Activated naive CD8-positive, alpha-beta T cell treated with anti-CD3 and anti-CD28 coated beads, Interleukin-2, amount 50 U/mL, for 24 hours (primary cell): Measurements from ENCODE around the gene EARS2.
A peak's percentile ranks its signal among the peaks of the same experiment; 100 is the strongest.
"Not testable (repeated sequence)": the region's sequence is repeated elsewhere in the genome, so short reads cannot be mapped to it uniquely, and the experiment has no call there.

Experiments
- ATAC-seq: fragments of 150-1000 bp; cut with Tn5 transposase; one replicate; pipeline ENCODE4 v1.10.0; 2021
- DNase-seq: peaks from one replicate; pipeline ENCODE4 v3.0.0; 2021
- H3K27ac Mint-ChIP-seq: one replicate; pipeline ENCODE4 v1.8.0; 2021; ENCODE audit warnings: mild to moderate bottlenecking, mixed read lengths
- H3K27me3 Mint-ChIP-seq: one replicate; pipeline ENCODE4 v1.8.0; 2021; ENCODE audit warnings: mixed read lengths
- H3K36me3 Mint-ChIP-seq: one replicate; pipeline ENCODE4 v1.8.0; 2021; ENCODE audit warnings: low read depth, mixed read lengths
- H3K4me1 Mint-ChIP-seq: one replicate; pipeline ENCODE4 v1.8.0; 2021; ENCODE audit warnings: mixed read lengths
- H3K4me3 Mint-ChIP-seq: one replicate; pipeline ENCODE4 v1.8.0; 2021; ENCODE audit warnings: mild to moderate bottlenecking, moderate library complexity, mixed read lengths
- H3K9me3 Mint-ChIP-seq: one replicate; pipeline ENCODE4 v1.8.0; 2021; ENCODE audit warnings: mixed read lengths

Gene EARS2

DNA sequence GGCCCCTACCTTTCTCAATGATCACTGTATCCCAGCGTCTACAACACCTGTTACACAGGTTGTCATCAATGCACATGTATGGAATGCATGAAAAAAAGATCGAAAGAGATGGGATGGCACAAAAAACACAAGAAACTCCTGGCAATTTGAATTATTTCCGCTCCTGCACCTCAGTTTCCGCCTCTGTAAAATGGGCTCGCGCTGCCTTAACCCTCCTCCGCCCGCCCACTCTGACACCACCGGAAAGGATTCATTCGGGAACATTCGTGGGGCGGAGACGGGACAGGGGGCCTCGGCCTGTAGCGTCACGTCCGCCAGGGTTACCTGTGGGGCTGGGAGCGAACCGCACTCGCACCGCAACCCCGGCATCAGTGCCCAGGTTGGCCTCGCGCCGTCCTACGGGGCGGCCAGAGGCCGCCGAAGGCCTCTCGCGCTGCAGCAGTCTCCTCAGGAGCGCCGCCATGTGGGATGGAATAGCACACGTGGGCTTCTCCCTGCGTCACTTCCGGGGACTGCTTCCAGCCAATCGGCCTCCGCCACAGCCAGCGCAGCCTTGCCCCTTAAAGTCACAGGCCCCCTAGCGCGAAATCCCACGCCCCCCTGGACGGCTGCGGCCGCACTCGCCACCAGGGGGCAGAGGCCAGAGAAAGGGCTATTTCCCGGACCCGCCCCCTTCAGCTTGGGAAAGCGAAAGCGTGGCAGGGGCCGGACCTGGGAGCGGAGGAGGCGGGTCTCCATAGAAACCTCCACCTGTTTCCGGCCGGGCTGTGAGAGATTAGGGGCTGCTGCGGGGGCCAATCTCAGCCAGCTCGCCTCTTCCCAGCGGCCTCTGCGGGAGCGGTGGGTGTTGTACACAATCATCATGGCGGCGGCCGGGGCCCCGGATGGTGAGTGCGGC lies at the start of gene EARS2, which contains the start of gene UBFD1:
Gene EARS2 (minus strand): TSS at position 470 of the 898 bp plus-strand sequence. CDS start 7 bp downstream, at position 463.
Gene UBFD1 (plus strand): TSS at position 847 of the 898 bp plus-strand sequence. CDS start 16 bp downstream, at position 863.
- peaks cover 40% of the 10 kb centered on the region for H3K4me1 Mint-ChIP-seq
- peak within 1 kb of the TSS; percentile 92 for H3K4me3 Mint-ChIP-seq
- ATAC-seq (peak; percentile 95), DNase-seq (peak; percentile 99)
- no peaks in the 10 kb centered on the region for H3K27me3 Mint-ChIP-seq
- H3K9me3 Mint-ChIP-seq: no peaks in the 10 kb centered on the region
- peaks cover 20% of the 10 kb centered on the region for H3K36me3 Mint-ChIP-seq
- peak within 1 kb of the TSS; percentile 96 for H3K27ac Mint-ChIP-seq

DNA sequence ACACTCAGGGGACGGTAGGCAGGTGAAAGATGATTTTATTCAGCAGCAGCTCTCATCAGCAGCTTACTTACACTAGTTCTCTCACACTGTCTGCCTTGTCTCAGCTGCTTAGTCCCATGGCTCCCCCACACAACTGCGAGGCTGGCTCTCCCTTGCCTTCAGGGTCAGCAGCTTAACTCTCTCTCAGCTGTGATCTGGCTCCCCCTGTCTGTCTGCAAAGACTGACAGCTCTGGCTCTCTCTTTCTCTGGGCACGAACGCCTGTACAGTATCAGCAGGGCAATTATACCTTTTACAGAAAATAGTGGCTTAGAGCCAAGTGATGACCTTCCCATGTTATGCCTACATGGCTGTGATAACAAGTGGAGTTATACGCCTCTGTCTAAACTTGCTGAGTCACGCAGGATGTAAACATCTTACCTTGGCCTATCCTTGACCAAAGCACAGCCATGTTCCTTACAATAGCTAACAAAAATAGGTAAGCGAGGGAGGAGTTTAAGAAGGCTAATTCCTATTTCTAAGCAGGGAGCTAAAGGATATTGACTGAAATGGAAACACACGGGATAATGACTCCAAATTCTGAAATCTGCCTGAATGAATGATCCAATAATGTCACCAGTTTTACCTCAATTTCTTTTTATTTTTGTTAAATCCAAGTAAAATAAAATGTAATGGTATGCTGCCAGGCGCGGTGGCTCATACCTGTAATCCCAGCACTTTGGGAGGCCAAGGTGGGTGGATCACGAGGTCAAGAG lies 40.0 kb upstream of the EARS2 start:
- DNase-seq (peak; percentile 26), ATAC-seq (peak; percentile 41)
- H3K4me3 Mint-ChIP-seq: peak overlapping the region; percentile 3
- H3K9me3 Mint-ChIP-seq: no peaks in the 10 kb centered on the region
- peak overlapping the region; percentile 43 for H3K27ac Mint-ChIP-seq
- H3K4me1 Mint-ChIP-seq: peaks cover 26% of the 10 kb centered on the region
- H3K27me3 Mint-ChIP-seq: no peaks in the 10 kb centered on the region
- H3K36me3 Mint-ChIP-seq: peaks cover 19% of the 10 kb centered on the region

DNA sequence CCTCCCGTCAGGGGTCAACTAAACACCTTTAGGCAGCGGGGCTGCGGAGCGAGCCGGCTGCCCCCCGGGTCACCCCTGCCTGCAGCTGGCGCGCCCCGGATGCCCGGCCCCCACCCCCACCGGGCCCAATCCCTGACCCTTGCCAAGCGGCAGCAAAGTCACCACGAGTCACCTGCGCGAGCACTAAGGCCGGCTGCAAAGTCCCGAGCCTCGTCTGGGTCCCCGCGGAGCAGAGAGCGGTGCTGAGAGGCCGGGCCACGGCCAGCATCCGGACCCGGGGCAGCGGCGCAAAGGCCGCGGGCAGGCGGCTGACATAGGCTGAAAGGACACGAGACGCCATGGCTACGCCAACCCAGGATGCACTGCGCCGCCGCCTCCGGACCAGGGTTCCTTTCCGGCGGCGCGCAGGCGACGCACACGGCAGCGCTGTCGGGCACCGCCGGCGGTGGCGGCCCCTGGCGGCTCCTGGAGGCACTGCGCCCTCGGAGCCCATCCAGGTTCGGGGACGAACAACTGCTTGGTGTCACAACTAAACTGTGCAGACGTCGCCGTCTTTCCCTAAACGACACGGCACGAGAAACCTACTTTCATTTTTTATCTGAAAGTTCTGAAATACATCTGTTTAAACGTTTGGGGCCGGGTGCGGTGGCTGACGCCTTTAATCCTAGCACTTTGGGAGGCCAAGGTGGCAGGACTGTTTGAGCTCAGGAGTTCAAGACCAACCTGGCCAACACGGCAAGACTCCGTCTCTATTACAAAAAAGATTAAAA lies 39.0 kb upstream of the EARS2 start, which contains the start of gene NDUFAB1:
Gene NDUFAB1 (minus strand): TSS at position 366 of the 770 bp plus-strand sequence. CDS start 26 bp downstream, at position 340.
- ATAC-seq (peak; percentile 95), DNase-seq (peak; percentile 96)
- peak within 1 kb of the TSS; percentile 85 for H3K4me3 Mint-ChIP-seq
- H3K36me3 Mint-ChIP-seq: peaks cover 21% of the 10 kb centered on the region
- peak within 1 kb of the TSS; percentile 69 for H3K27ac Mint-ChIP-seq
- H3K27me3 Mint-ChIP-seq: no peaks in the 10 kb centered on the region
- H3K4me1 Mint-ChIP-seq: peaks cover 30% of the 10 kb centered on the region
- no peaks in the 10 kb centered on the region for H3K9me3 Mint-ChIP-seq

- Mint-ChIP-seq H3K27ac (peak overlapping the region; percentile 64), H3K27me3 (no peaks in the 10 kb centered on the region), H3K4me1 (peaks cover 30% of the 10 kb centered on the region), H3K36me3 (peaks cover 21% of the 10 kb centered on the region), H3K4me3 (peak overlapping the region; percentile 85), H3K9me3 (no peaks in the 10 kb centered on the region)
- DNase-seq (no peak), ATAC-seq (no peak)
Observed at GRCh38 chr16:23595246-23595950, 38.2 kb upstream of the EARS2 start.

- Mint-ChIP-seq H3K9me3 (no peaks in the 10 kb centered on the region), H3K27me3 (no peaks in the 10 kb centered on the region), H3K27ac (no peak overlapping the region), H3K36me3 (peaks cover 29% of the 10 kb centered on the region), H3K4me1 (peaks cover 31% of the 10 kb centered on the region), H3K4me3 (no peak overlapping the region)
- DNase-seq: no peak
- ATAC-seq: no peak
Observed at GRCh38 chr16:23594186-23594585, 37.0 kb upstream of the EARS2 start.

DNA sequence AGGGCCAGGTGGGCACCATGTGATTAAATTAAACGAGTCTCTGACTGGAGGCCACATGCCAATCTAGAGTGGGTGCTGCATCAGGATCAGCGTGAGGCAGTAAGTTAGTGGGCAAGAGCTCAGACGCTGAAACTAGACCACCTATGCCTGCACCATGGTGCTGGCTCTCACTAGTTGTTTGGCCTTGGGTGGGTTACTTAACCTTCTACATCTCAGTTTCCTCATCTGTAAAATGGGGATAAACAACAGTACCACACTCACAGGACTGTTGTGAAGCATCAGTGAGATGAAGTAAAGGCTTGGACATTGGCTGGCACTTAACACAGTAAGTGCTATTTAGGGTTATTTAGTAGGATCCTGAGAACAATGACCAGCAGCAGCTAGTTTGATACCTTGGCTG lies 33.0 kb upstream of the EARS2 start:
- H3K4me1 Mint-ChIP-seq: peaks cover 18% of the 10 kb centered on the region
- no peaks in the 10 kb centered on the region for H3K9me3 Mint-ChIP-seq
- no peaks in the 10 kb centered on the region for H3K27me3 Mint-ChIP-seq
- ATAC-seq (no peak), DNase-seq (no peak)
- no peak overlapping the region for H3K4me3 Mint-ChIP-seq
- H3K36me3 Mint-ChIP-seq: peaks cover 38% of the 10 kb centered on the region
- H3K27ac Mint-ChIP-seq: no peak overlapping the region

GRCh38 chr16:23587726-23588125 lies 30.6 kb upstream of the EARS2 start:
- no peaks in the 10 kb centered on the region for H3K27me3 Mint-ChIP-seq
- no peak overlapping the region for H3K27ac Mint-ChIP-seq
- peaks cover 38% of the 10 kb centered on the region for H3K36me3 Mint-ChIP-seq
- peaks cover 8% of the 10 kb centered on the region for H3K4me1 Mint-ChIP-seq
- no peaks in the 10 kb centered on the region for H3K9me3 Mint-ChIP-seq
- no peak overlapping the region for H3K4me3 Mint-ChIP-seq
- ATAC-seq: no peak
- no peak for DNase-seq

DNA sequence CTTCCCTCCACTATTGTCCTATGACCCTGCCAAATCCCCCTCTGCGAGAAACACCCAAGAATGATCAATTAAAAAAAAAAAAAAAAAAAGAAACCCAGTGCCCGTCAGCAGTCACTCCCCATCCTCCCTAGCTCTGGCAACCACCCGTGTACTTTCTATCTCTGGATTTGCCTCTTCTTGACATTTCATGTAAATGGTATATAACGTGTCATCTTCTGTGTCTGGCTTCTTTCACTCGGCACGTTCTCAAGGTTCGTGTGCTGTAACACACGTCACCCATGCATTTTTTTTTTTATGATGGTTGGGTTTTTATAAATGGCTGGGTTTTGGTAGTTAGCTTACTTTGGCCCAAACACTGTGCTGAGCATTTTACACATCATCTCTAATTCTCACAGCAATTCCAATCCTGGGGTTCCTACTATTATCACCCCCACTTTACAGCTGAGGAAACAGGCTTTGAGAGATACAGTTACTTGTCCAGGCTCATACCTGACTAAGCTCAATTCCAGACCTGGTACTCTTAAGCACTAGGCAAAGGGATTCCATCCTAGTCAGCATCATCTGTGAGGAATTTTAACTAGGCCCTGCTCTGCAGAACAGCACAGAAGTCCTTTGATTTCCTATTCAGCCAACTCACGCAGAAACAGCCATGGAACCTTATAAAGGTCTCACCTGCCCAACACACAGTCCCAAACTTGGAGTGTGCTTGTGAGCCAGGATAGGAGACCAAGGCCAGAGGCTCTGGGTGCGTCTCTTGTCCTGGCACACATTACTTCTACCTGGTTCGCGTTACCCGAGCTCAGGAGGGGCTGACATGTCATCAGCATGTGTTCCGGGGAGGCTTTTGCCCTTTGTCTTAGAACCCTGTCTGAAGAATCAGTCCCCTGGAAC lies 27.3 kb upstream of the EARS2 start:
- no peak overlapping the region for H3K4me3 Mint-ChIP-seq
- ATAC-seq (no peak), DNase-seq (no peak)
- H3K9me3 Mint-ChIP-seq: no peaks in the 10 kb centered on the region
- H3K27me3 Mint-ChIP-seq: no peaks in the 10 kb centered on the region
- no peak overlapping the region for H3K27ac Mint-ChIP-seq
- H3K36me3 Mint-ChIP-seq: peaks cover 33% of the 10 kb centered on the region
- H3K4me1 Mint-ChIP-seq: peaks cover 2% of the 10 kb centered on the region

DNA sequence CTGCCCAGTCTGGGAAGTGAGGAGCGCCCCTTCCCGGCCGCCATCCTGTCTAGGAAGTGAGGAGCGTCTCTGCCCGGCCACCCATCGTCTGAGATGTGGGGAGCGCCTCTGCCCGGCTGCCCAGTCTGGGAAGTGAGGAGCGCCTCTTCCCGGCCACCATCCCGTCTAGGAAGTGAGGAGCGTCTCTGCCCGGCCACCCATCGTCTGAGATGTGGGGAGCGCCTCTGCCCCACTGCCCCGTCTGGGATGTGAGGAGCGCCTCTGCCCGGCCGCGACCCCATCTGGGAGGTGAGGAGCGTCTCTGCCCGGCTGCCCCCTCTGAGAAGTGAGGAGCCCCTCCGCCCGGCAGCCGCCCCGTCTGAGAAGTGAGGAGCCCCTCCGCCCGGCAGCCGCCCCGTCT lies 26.1 kb upstream of the EARS2 start:
- H3K36me3 Mint-ChIP-seq: peaks cover 36% of the 10 kb centered on the region
- H3K4me3 Mint-ChIP-seq, H3K27ac Mint-ChIP-seq, H3K9me3 Mint-ChIP-seq, H3K4me1 Mint-ChIP-seq, ATAC-seq, DNase-seq, H3K27me3 Mint-ChIP-seq: not testable (repeated sequence)

DNA sequence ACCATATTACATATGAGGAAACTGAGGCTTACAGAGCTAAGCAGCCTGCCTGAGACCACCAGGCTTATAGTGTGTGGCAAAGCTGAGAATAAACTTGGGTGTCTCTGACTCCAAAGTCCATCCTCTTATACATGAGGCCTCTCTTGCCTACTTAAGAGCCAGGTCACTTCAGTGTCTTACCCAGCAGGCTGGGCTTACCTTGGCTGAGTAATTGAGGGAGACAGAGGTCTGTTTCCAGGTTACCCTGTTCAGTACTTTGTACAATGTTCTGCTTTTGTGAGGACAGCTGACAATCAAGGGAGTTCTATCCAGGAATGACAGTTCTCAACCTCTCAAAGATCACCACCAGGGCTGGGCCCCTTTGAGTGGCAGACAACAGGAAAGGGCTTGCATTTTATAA lies 24.6 kb upstream of the EARS2 start:
- no peaks in the 10 kb centered on the region for H3K9me3 Mint-ChIP-seq
- no peaks in the 10 kb centered on the region for H3K27me3 Mint-ChIP-seq
- no peaks in the 10 kb centered on the region for H3K4me1 Mint-ChIP-seq
- ATAC-seq (no peak), DNase-seq (no peak)
- H3K4me3 Mint-ChIP-seq: no peak overlapping the region
- H3K36me3 Mint-ChIP-seq: peaks cover 35% of the 10 kb centered on the region
- H3K27ac Mint-ChIP-seq: no peak overlapping the region

GRCh38 chr16:23580391-23580790 lies 23.2 kb upstream of the EARS2 start:
- DNase-seq (no peak), ATAC-seq (no peak)
- H3K36me3 Mint-ChIP-seq: peaks cover 29% of the 10 kb centered on the region
- no peaks in the 10 kb centered on the region for H3K9me3 Mint-ChIP-seq
- H3K4me1 Mint-ChIP-seq: no peaks in the 10 kb centered on the region
- H3K4me3 Mint-ChIP-seq: no peak overlapping the region
- no peaks in the 10 kb centered on the region for H3K27me3 Mint-ChIP-seq
- H3K27ac Mint-ChIP-seq: no peak overlapping the region

- peaks cover 24% of the 10 kb centered on the region for H3K36me3 Mint-ChIP-seq
Observed at GRCh38 chr16:23579371-23579770, 22.2 kb upstream of the EARS2 start.

More at GRCh38 chr16:23579371-23579770, 22.2 kb upstream of the EARS2 start:
- Mint-ChIP-seq H3K9me3 (no peaks in the 10 kb centered on the region), H3K27ac (no peak overlapping the region), H3K4me3 (no peak overlapping the region), H3K4me1 (no peaks in the 10 kb centered on the region), H3K27me3 (no peaks in the 10 kb centered on the region)
- no peak for DNase-seq
- no peak for ATAC-seq
